ENCODE results near the gene RTL10. TPM values are rescaled to one million over a fixed set of nuclear protein-coding genes. Genes with fewer than 3 reads are reported as not detected.

Gene RTL10
- total and polyA plus RNA-seq, 2 of the 8 experiments (the other 6 are each of a cell fraction or from before 2014, with no cell fraction given), result 11.5 to 18.8 TPM

- TF ChIP-seq YY1 (IDR thresholded peaks at IDR 0.05; ENCODE audit: low read depth, low read length), result no peak
Observed at GRCh38 chr22:19886605-19887255, 32.1 kb upstream of the RTL10 start (continued).
